Right renal cortex interstitium (tissue), 3 donors: ENCODE data around the gene SCIN. TPM values are rescaled to one million over a fixed set of nuclear protein-coding genes. Genes with fewer than 3 reads are reported as not detected.
A peak's percentile ranks its signal among the peaks of the same experiment; 100 is the strongest.
"Not testable (repeated sequence)": the region's sequence is repeated elsewhere in the genome, so short reads cannot be mapped to it uniquely, and the experiment has no call there.

Source experiments
- DNase-seq, 3 donors: peaks; one replicate each; pipeline ENCODE4 v3.0.0-alpha.2; 2013; ENCODE audit warnings: low read depth in 3 of 3, low spot score in 2 of 3
- polyA plus RNA-seq, 3 donors: library from polyadenylated mRNA; unstranded; fragments of 120-200 nt; gene quantifications; one replicate each; pipeline ENCODE4 v1.2.1, GENCODE V29; 2013; ENCODE audit not compliant: insufficient read length in 3 of 3

SCIN gene
- 100 to 1,000 TPM; 110 to 137 (median 124) TPM for polyA plus RNA-seq

DNA sequence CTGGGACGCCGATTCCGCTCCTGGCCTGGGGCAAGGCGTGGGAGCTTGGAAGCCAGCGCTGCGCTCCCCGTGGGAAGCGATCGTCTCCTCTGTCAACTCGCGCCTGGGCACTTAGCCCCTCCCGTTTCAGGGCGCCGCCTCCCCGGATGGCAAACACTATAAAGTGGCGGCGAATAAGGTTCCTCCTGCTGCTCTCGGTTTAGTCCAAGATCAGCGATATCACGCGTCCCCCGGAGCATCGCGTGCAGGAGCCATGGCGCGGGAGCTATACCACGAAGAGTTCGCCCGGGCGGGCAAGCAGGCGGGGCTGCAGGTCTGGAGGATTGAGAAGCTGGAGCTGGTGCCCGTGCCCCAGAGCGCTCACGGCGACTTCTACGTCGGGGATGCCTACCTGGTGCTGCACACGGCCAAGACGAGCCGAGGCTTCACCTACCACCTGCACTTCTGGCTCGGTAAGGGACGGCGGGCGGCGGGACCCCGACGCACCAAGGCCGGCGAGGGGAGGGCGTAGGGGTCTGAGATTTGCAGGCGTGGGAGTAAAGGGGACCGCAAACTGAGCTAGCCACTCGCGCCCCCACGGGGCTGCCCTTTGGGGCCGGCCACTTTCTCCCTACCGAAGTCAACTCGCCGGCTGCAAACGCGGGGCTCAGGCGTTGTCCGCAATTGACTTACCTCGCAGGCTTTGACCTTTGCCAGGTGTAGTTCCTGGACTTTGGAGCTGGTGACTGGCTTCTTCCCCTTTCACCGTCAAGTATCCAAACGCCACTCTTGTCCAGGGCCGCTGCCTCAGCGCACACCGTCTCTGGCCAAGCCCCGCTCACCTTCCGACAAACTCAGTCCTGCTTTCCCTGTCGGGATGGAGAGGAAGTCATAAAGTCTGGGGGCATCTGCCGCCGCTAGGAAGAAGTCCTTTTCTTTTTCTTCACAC, at the start of gene SCIN:
Gene SCIN (plus strand): TSS at position 187 of the 928 bp plus-strand sequence. CDS start 67 bp downstream, at position 254.
- DNase-seq = no peak

DNA sequence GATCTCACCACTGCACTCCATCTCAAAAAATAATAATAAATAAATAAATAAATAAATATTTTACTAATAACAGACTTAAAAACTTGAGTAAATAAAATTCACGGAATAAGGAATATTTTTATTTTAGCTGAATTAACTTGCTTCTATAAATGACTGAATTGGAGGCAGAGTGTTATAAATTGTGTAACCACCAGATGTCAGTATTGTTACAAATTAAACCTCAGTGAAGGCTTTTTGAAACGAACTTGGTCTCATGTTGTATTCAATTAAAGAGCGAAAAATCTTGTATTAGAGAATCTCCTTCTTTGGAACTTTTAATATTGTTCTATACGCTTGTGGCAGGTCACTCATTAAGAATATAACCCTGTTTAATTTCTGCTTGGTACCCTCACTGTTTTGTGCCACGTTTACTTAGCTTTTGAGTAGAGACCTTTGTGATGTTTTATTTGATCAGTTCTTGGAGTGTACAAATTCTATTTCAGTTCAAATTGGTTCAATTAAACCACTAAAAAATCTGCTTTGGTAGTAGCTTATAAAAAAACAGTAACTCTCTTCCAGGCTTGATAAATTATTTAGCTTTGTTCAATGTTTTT, 45.6 kb upstream of the SCIN start:
- peak in 1 of 3 donors; percentile 46 for DNase-seq

GRCh38 chr7:12526693-12527092, 43.8 kb upstream of the SCIN start:
- DNase-seq = not testable (repeated sequence)

DNA sequence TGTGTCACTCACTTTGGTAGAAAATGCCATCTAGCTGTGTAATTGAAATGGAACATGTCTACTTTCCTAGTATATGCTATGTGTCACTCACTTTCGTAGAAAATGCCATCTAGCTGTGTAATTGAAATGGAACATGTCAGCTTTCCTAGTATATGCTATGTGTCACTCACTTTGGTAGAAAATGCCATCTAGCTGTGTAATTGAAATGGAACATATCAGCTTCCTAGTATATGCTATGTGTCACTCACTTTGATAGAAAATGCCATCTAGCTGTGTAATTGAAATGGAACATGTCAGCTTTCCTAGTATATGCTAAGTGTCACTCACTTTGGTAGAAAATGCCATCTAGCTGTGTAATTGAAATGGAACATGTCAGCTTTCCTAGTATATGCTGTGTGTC, 42.9 kb upstream of the SCIN start:
- not testable (repeated sequence) for DNase-seq

DNA sequence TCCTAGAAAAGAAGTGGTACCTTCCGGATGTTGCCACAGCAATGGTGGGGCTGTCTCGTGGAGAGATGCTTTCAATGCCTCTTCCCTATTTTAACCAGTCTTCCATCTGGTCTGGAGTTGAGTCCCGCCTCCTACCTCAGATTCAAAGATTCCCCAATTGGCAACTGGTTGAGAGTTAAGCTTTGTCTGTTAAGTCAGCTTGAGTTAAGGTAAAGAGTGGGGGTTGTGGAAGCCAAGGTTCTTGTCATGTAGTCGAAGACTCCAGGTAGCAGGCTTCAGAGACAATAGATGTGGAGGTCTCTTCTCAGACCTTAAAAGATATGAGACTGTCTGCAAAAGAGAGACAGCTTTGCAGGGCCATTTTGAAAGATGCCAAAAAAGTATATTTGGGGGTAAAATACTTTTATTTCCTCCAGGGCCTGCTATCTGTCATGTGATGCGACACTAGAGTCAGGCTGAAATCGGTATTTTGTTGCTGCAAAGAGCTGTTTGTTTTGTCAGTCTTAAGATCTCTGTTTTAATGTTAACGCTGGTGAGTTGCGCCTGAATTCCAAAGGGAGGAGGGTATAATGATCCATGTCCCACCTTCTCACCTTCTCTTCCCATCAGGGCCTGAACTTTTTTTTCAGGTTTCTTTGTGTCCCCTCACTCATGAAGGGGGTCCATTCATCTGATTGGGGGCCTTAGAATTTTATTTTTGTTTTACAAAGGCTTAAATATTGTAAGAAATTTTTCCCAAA, 40.4 kb upstream of the SCIN start:
- DNase-seq = no peak

- DNase-seq = no peak
Observed at GRCh38 chr7:12531784-12532183, 38.7 kb upstream of the SCIN start.

GRCh38 chr7:12534046-12534445, 36.5 kb upstream of the SCIN start:
- DNase-seq = no peak

DNA sequence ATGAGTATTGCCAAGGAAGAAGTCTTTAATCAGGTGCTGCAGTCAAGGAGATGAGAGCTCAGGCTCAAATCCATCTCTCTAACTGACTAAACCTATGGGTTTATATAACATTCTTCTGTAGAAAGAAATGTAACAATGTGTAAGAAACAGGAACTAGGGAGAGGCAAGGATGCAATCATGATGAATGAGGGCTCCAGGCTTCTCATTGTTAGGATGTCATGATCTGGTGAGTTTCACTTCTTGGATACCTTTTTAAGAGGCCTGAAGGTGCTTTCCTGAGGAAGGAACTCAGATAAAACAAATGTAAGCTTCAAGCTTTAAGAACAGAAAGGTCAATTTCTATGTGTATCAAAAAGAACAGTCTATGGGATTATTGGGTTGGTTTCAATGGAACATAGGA, 30.8 kb upstream of the SCIN start:
- DNase-seq = no peak

DNA sequence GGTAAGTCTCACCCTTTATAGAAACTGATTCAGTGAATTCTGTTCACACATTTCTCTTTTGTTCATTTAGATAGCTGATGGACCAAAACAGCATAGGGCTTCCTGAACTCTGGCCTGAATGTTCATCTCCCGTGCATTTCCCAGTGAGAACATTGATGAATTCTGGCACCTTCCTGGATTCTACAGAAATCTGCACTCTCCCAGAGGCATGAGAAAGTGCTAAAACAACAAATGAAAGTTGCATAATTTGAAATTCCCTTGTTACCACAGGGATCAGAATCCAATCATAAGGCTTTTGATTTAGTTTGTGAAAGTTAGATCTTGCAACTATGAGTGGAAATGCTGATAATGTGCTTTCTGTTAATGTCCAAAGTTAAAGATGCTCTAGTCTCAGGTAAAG, 29.7 kb upstream of the SCIN start:
- no peak for DNase-seq

- no peak for DNase-seq
Observed at GRCh38 chr7:12543586-12543985, 26.9 kb upstream of the SCIN start.

DNA sequence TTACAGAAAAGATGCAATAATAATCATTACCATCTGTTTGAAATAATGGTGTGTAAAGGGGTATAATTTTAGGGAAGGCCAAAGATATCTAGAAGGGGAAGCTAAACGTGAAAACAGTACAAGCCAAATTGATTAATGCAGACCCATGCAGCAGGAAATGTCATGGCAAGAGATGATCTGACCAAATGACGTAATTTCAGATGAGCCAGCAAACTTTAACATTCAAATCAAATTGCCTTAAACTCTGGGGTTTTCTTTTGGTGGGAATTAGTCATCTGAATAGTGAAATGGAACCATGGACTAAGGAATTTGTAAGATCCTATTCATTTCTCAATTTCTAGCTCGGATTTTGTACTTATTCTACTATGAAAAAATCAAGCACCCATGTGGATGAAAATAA, 21.4 kb upstream of the SCIN start:
- DNase-seq = no peak

DNA sequence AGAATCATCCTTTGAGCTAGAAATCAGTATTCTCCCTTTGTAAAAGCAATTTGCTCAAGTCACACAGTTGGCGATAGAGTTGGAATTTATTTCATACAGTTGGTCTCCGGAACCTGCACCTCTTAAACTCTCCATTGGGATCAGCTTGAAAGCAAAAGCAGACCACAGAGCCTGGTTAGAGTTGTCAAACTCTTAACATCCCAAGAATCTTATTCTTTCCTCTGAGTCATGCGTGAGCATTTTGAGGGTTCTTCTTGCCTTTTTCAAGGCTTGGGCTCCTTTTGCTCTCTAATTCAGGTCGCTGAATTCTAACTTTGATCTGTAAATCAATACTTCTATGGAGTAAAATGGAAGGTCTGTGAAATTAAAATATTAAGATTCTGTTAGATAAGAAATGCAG, 19.6 kb upstream of the SCIN start:
- no peak for DNase-seq

- no peak for DNase-seq
Observed at GRCh38 chr7:12552876-12553275, 17.6 kb upstream of the SCIN start.

GRCh38 chr7:12553416-12553815, 17.1 kb upstream of the SCIN start:
- no peak for DNase-seq

DNA sequence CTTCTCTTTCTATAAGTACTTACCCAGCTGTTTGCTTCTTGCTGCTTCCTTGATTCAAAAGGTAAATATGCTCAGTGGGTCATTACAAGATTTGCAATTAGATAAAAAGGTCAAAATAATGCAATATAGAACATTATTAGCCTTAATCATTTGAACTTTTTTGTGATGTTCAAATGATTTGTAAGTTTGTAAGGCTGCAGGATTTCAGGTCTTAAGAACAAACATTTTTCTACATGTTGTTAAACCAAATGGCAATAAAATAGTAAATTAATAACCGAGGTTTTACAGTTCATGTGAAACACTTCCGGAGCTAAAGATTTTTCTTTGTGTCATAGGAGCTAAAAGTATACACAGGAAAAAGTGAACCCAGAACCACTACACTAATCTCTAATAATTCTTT, 16.2 kb upstream of the SCIN start:
- no peak for DNase-seq

DNA sequence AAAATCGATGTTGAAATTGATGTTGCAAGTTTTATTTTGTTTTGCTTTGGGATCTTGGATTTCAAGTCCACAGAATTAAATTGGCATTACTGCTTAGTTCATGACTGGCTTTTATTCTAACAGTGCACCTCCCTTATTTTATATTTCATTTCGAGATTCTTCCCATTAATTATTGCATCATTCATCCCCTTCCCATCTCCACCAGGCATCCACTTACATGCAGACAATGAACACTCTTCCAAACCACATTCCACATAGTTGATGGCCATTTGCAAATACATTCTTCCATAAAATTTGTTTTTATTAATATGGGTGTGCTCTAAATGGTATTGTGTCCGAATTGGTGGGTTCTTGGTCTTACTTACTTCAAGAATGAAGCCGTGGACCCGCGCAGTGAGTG, 15.6 kb upstream of the SCIN start:
- DNase-seq = no peak

DNA sequence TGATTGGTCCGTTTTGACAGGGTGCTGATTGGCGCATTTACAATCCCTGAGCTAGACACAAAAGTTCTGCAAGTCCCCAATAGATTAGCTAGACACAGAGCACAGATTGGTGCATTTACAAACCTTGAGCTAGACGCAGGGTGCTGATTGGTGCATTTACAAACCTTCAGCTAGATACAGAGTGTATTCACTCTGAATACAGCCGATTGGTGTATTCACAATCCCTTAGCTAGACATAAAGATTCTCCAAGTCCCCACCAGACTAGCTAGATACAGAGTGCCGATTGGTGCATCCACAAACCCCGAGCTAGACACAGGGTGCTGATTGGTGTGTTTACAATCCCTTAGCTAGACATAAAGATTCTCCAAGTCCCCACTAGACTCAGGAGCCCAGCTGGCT, 14.8 kb upstream of the SCIN start:
- not testable (repeated sequence) for DNase-seq

DNA sequence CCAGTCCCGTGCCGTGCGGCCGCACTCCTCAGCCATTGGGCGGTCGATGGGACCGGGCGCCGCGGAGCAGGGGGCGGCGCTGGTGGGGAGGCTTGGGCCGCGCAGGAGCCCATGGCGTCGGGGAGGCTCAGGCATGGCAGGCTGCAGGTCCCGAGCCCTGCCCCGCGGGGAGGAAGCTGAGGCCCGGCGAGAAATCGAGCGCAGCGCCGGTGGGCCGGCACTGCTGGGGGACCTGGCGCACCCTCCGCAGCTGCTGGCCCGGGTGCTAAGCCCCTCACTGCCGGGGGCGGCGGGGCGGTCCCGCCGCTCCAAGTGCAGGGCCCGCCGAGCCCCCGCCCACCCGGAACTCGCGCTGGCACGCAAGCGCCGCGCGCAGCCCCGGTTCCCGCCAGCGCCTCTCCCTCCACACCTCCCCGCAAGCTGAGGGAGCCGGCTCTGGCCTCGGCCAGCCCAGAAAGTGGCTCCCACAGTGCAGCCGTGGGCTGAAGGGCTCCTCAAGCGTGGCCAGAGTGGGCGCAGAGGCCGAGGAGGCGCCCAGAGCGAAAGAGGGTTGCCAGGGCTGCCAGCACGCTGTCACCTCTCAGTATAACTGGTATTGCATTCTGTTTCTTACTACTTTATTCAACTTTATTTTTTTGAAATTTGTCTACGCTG, 14.3 kb upstream of the SCIN start:
- not testable (repeated sequence) for DNase-seq

- no peak for DNase-seq
Observed at GRCh38 chr7:12557282-12557681, 13.2 kb upstream of the SCIN start.

- no peak for DNase-seq
Observed at GRCh38 chr7:12564996-12565764, 5.3 kb upstream of the SCIN start.
